H1 (cell line): ENCODE data around the gene ZNF440. TPM values are rescaled to one million over a fixed set of nuclear protein-coding genes. Genes with fewer than 3 reads are reported as not detected.

Source experiments
- CTCF ChIA-PET: fragments of 300-600 bp; sonication (Branson Sonifier 250); formaldehyde crosslinking; loops from one replicate; lab custom pipeline; 2021; ENCODE audit not compliant: partially characterized antibody; lab: Charles Lee
- POLR2A ChIA-PET: fragments of 300-600 bp; sonication (Branson Sonifier 250); formaldehyde crosslinking; loops from one replicate; lab custom pipeline; 2021; ENCODE audit warnings: inconsistent platforms; ENCODE audit not compliant: partially characterized antibody; lab: Charles Lee
- DNase-seq, 2 experiments: peaks; one replicate each; pipeline versions ENCODE4 v3.0.0 to v3.0.0-alpha.2; 2010 to 2022; ENCODE audit warnings: low spot score in 2 of 2, low read depth in 1 of 2, mixed read lengths in 1 of 2
- FAIRE-seq: peaks from 2 replicates; lab custom pipeline; 2011; peaks lifted over from hg19 to GRCh38; lab: Jason Lieb, UNC
- H2AFZ ChIP-seq: 2 replicates; pipeline ENCODE4 v1.8.1; 2012; ENCODE audit warnings: low read length, inconsistent platforms
- H2AK5ac ChIP-seq: 2 replicates; pipeline ENCODE4 v1.6.1; 2013; ENCODE audit warnings: low read depth, low read length
- H2BK120ac ChIP-seq: replicated peaks from 2 replicates; pipeline ENCODE3; 2013; ENCODE audit warnings: low read depth, low read length, inconsistent platforms
- H2BK12ac ChIP-seq: 2 replicates; pipeline ENCODE4 v1.6.1; 2013; ENCODE audit warnings: low read depth, low read length
- H2BK15ac ChIP-seq: 2 replicates; pipeline ENCODE4 v1.6.1; 2013; ENCODE audit warnings: low read length
- H2BK20ac ChIP-seq: 2 replicates; pipeline ENCODE4 v1.6.1; 2013; ENCODE audit warnings: low read length
- H2BK5ac ChIP-seq: 2 replicates; pipeline ENCODE4 v1.6.1; 2013; ENCODE audit warnings: low read depth, low read length
- H3K14ac ChIP-seq: 2 replicates; pipeline ENCODE4 v1.6.1; 2013; ENCODE audit warnings: inconsistent platforms; ENCODE audit not compliant: insufficient read length
- H3K18ac ChIP-seq: 2 replicates; pipeline ENCODE4 v1.6.1; 2013; ENCODE audit warnings: low read length; ENCODE audit errors: extremely low read depth
- H3K23ac ChIP-seq: 2 replicates; pipeline ENCODE4 v1.6.1; 2013; ENCODE audit warnings: inconsistent platforms; ENCODE audit not compliant: insufficient read length
- H3K23me2 ChIP-seq: 2 replicates; pipeline ENCODE4 v1.6.1; 2013; ENCODE audit warnings: low read depth, low read length
- H3K27ac ChIP-seq: 2 replicates; pipeline ENCODE4 v1.6.1; 2011; ENCODE audit warnings: low read depth, low read length, inconsistent platforms
- H3K27me3 ChIP-seq, 4 experiments: replicated peaks in 1 of 4; 1 replicate in 1 of 4; 2 replicates in 3 of 4; pipeline versions ENCODE4 v1.6.1 to v1.8.1; 2011 to 2013; ENCODE audit warnings: low read length in 3 of 4, mild to moderate bottlenecking in 3 of 4, inconsistent platforms in 2 of 4, mixed read lengths in 2 of 4, moderate library complexity in 1 of 4; ENCODE audit not compliant: control insufficient read depth in 3 of 4, insufficient read depth in 3 of 4; ENCODE audit errors: extremely low read depth in 1 of 4
- H3K36me3 ChIP-seq, 4 experiments: 2 replicates each; pipeline versions ENCODE4 v1.6.1 to v1.8.1; 2011 to 2013; ENCODE audit warnings: mild to moderate bottlenecking in 4 of 4, low read length in 3 of 4, moderate library complexity in 2 of 4, control low read depth in 1 of 4, inconsistent platforms in 1 of 4; ENCODE audit not compliant: insufficient read depth in 4 of 4, control insufficient read depth in 2 of 4
- H3K4ac ChIP-seq: replicated peaks from 2 replicates; pipeline ENCODE3; 2013; ENCODE audit warnings: low read length, low read depth, mixed read lengths, inconsistent platforms; ENCODE audit not compliant: insufficient read length
- H3K4me1 ChIP-seq, 4 experiments: replicated peaks in 1 of 4; 1 replicate in 1 of 4; 2 replicates in 3 of 4; pipeline versions ENCODE4 v1.6.1 to v1.8.1; 2011 to 2013; ENCODE audit warnings: low read length in 3 of 4, inconsistent platforms in 2 of 4, mixed read lengths in 1 of 4; ENCODE audit not compliant: insufficient read depth in 4 of 4, control insufficient read depth in 3 of 4
- H3K4me2 ChIP-seq, 2 experiments: 2 replicates each; pipeline versions ENCODE4 v1.6.1 to v1.8.1; 2011 to 2013; ENCODE audit warnings: low read depth in 2 of 2, low read length in 2 of 2, control low read depth in 1 of 2, inconsistent platforms in 1 of 2, mild to moderate bottlenecking in 1 of 2; ENCODE audit not compliant: insufficient read depth in 1 of 2
- H3K4me3 ChIP-seq, 4 experiments: fragments of 200-600, 300-600 bp in 1 of 4; sonication (generic), shearing (Covaris generic), sonication (Bioruptor Twin) in 1 of 4; 2 replicates each; pipeline versions ENCODE4 v1.5.1 to v1.8.1; 2011 to 2016; ENCODE audit warnings: low read length in 4 of 4, low read depth in 3 of 4, control low read depth in 2 of 4, inconsistent platforms in 2 of 4, mild to moderate bottlenecking in 2 of 4, mixed read lengths in 1 of 4, moderate library complexity in 1 of 4; ENCODE audit not compliant: insufficient read depth in 2 of 4; ENCODE audit errors: extremely low read depth in 1 of 4
- H3K56ac ChIP-seq: replicated peaks from 2 replicates; pipeline ENCODE3; 2013; ENCODE audit warnings: low read depth, mild to moderate bottlenecking, mixed read lengths, low read length, inconsistent platforms; ENCODE audit not compliant: insufficient read length
- H3K79me1 ChIP-seq: 2 replicates; pipeline ENCODE4 v1.6.1; 2013; ENCODE audit warnings: low read depth, low read length, control low read depth
- H3K79me2 ChIP-seq, 2 experiments: 2 replicates each; pipeline versions ENCODE4 v1.6.1 to v1.8.1; 2012 to 2013; ENCODE audit warnings: low read length in 2 of 2, mild to moderate bottlenecking in 2 of 2, inconsistent platforms in 1 of 2; ENCODE audit not compliant: insufficient read depth in 2 of 2, control insufficient read depth in 1 of 2
- H3K9ac ChIP-seq, 4 experiments: replicated peaks in 1 of 4; 1 replicate in 1 of 4; 2 replicates in 3 of 4; pipeline versions ENCODE4 v1.6.1 to v1.8.1; 2011 to 2013; ENCODE audit warnings: low read depth in 3 of 4, low read length in 3 of 4, control low read depth in 2 of 4, mild to moderate bottlenecking in 2 of 4, moderate library complexity in 2 of 4, inconsistent platforms in 1 of 4; ENCODE audit errors: extremely low read depth in 1 of 4
- H3K9me3 ChIP-seq, 2 experiments: 2 replicates each; pipeline versions ENCODE4 v1.6.1 to v1.8.1; 2012 to 2013; ENCODE audit warnings: mild to moderate bottlenecking in 2 of 2, moderate library complexity in 2 of 2, control low read depth in 1 of 2, inconsistent platforms in 1 of 2, low read depth in 1 of 2, low read length in 1 of 2, mixed read lengths in 1 of 2; ENCODE audit not compliant: insufficient read depth in 2 of 2
- H4K20me1 ChIP-seq, 2 experiments: replicated peaks in 1 of 2; 2 replicates each; pipeline versions ENCODE3 to v1.8.1; 2011 to 2013; ENCODE audit warnings: inconsistent platforms in 2 of 2, low read length in 2 of 2, mild to moderate bottlenecking in 1 of 2; ENCODE audit not compliant: insufficient read depth in 2 of 2, control insufficient read depth in 1 of 2
- H4K5ac ChIP-seq: 2 replicates; pipeline ENCODE4 v1.6.1; 2013; ENCODE audit warnings: low read length, low read depth, mixed read lengths, inconsistent platforms; ENCODE audit not compliant: insufficient read length
- H4K8ac ChIP-seq: 2 replicates; pipeline ENCODE4 v1.8.0; 2013; ENCODE audit warnings: mild to moderate bottlenecking, moderate library complexity, low read length, inconsistent platforms; ENCODE audit not compliant: insufficient read depth; ENCODE audit errors: extremely low read depth
- H4K91ac ChIP-seq: replicated peaks from 2 replicates; pipeline ENCODE3; 2013; ENCODE audit warnings: low read length, mixed read lengths, inconsistent platforms; ENCODE audit not compliant: insufficient read length
- CHD2 ChIP-seq: IDR thresholded peaks from 2 replicates; pipeline ENCODE4 v1.6.1; 2012; ENCODE audit warnings: low read length, improper control_type of control experiment
- CTCF ChIP-seq, 3 experiments: IDR thresholded peaks; 1 replicate in 2 of 3; 2 replicates in 1 of 3; pipeline versions ENCODE4 v1.5.1 to v1.6.1; 2011; ENCODE audit warnings: low read length in 3 of 3, mild to moderate bottlenecking in 3 of 3, inconsistent platforms in 2 of 3, low read depth in 1 of 3, moderate library complexity in 1 of 3; ENCODE audit not compliant: insufficient read depth in 1 of 3; ENCODE audit errors: control extremely low read depth in 1 of 3
- GABPA ChIP-seq: IDR thresholded peaks from 2 replicates; pipeline ENCODE4 v1.6.1; 2011; ENCODE audit warnings: mild to moderate bottlenecking, low read length, moderate library complexity, borderline replicate concordance; ENCODE audit not compliant: insufficient read depth
- KDM5A ChIP-seq: fragments of 200-600 bp; IDR thresholded peaks from 2 replicates; pipeline ENCODE4 v1.7.1; 2012; ENCODE audit warnings: mild to moderate bottlenecking, low read length, inconsistent platforms, mixed read lengths
- NANOG ChIP-seq: IDR thresholded peaks from 2 replicates; pipeline ENCODE4 v1.6.1; 2011; ENCODE audit warnings: low read length, low read depth, mild to moderate bottlenecking, inconsistent platforms; ENCODE audit not compliant: insufficient read depth, poor library complexity, severe bottlenecking
- TCF12 ChIP-seq: IDR thresholded peaks from 2 replicates; pipeline ENCODE4 v1.6.1; 2011; ENCODE audit warnings: low read depth, mild to moderate bottlenecking, low read length
- WGBS, 2 experiments: shearing (Covaris generic) in 1 of 2; methylation state at CpG; one replicate each; pipeline versions ENCODE4 v1.1.6 to v1.1.7; 2013 to 2015; ENCODE audit warnings: low lambda C conversion rate in 2 of 2, mixed read lengths in 2 of 2, inconsistent platforms in 1 of 2, low coverage in 1 of 2, missing lambda C conversion rate in 1 of 2; ENCODE audit not compliant: insufficient replicate concordance in 2 of 2, insufficient coverage in 1 of 2, insufficient read length in 1 of 2; ENCODE audit errors: extremely low coverage in 1 of 2, missing lambda C conversion rate in 1 of 2; 5-methylcytosine and 5-hydroxymethylcytosine counted together
- polyA plus RNA-seq, 7 experiments: library from polyadenylated mRNA; depleted of rRNA in 3 of 7; stranded (reverse) in 5 of 7; unstranded in 2 of 7; fragments of >200 nt in 5 of 7; fragments of 200-250 nt in 2 of 7; gene quantifications; 1 replicate in 5 of 7; 2 replicates in 1 of 7; 4 replicates in 1 of 7; pipeline versions ENCODE4 v1.2.1 to v1.2.3, GENCODE V29; 2011 to 2013; ENCODE audit warnings: missing spikeins in 2 of 7, mixed read lengths in 2 of 7
- total RNA-seq: library from RNA; stranded (reverse); fragmentation: NEBNext Ultra II Directional; extraction: Animal tissue kit (Norgen Biotek cat#: 25700); gene quantifications from 2 replicates; pipeline ENCODE4 v1.2.1, GENCODE V29; 2021

The ZNF440 gene
- total and polyA plus RNA-seq, 2 of the 8 experiments (the other 6 are each of a cell fraction or from before 2014, with no cell fraction given): 0.77 to 6.5 TPM

GRCh38 chr19:11848200-11848593, 34.1 kb downstream of the ZNF440 start:
- TF ChIP-seq CHD2: no peak
- no peak for TF ChIP-seq TCF12
- TF ChIP-seq GABPA: no peak
- TF ChIP-seq KDM5A: no peak
- no peak for TF ChIP-seq NANOG
- no peak for TF ChIP-seq CTCF (IDR thresholded peaks at IDR 0.05; ENCODE audit: control extremely low read depth in 1 of 3, insufficient read depth in 1 of 3, low read depth in 1 of 3, low read length in 3 of 3)

More at GRCh38 chr19:11848200-11848593, 34.1 kb downstream of the ZNF440 start:
- Histone ChIP-seq H3K9ac (no peak overlapping the region), H3K36me3 (no peaks in the 10 kb centered on the region), H2BK12ac (no peak overlapping the region), H3K4ac (no peak overlapping the region), H4K8ac (no peak overlapping the region), H3K27me3 (no peaks in the 10 kb centered on the region), H2BK5ac (no peak overlapping the region), H3K79me2 (no peaks in the 10 kb centered on the region), H4K91ac (no peak overlapping the region), H2BK120ac (no peak overlapping the region), H3K79me1 (no peaks in the 10 kb centered on the region), H4K20me1 (no peaks in the 10 kb centered on the region), H3K27ac (no peak overlapping the region), H2AFZ (no peak overlapping the region), H3K14ac (no peak overlapping the region), H2AK5ac (no peak overlapping the region), H3K56ac (no peak overlapping the region), H3K4me1 (no peaks in the 10 kb centered on the region), H2BK15ac (no peak overlapping the region), H2BK20ac (no peak overlapping the region), H3K4me3 (no peak overlapping the region), H3K23me2 (no peaks in the 10 kb centered on the region), H3K23ac (no peak overlapping the region), H4K5ac (no peak overlapping the region), H3K18ac (no peak overlapping the region), H3K4me2 (no peak overlapping the region), H3K9me3 (peaks cover 8 to 33% of the 10 kb centered on the region in 2 experiments; a peak in 3 of 4 replicates)
- ChIA-PET CTCF (interaction anchor here (0.8 to 2.6 kb wide), 5 partner anchors 10 to 50 kb away, joined by 3 to 10 read pairs (median 3); partner anchors contain the start of gene ZNF491), POLR2A (interaction anchor here (0.6 to 1.7 kb wide), 3 partner anchors 251 to 348 kb away, joined by 3 to 4 read pairs (median 3); partner anchors contain the start of genes ZNF20 and ZNF627)
- no peak for FAIRE-seq
- WGBS, 2 experiments: 93% methylated on average over 11 of the region's 11 CpGs; no CpG with 5 or more reads in 1 of the 2 experiments
- DNase-seq: no peak
